22Rv1 (cell line): ENCODE results near the gene TMEM151B.

Experiments used
- ZFX ChIP-seq: fragments of 450-650 bp; IDR thresholded peaks from 2 replicates; pipeline ENCODE4 v1.6.1; 2017; ENCODE audit warnings: antibody characterized with exemption, borderline replicate concordance
- TF ChIP-seq, protein P1 (sequence below): fragments of 450-650 bp; IDR thresholded peaks from 2 replicates; pipeline ENCODE4 v1.5.1; 2017; ENCODE audit warnings: mild to moderate bottlenecking

DNA sequence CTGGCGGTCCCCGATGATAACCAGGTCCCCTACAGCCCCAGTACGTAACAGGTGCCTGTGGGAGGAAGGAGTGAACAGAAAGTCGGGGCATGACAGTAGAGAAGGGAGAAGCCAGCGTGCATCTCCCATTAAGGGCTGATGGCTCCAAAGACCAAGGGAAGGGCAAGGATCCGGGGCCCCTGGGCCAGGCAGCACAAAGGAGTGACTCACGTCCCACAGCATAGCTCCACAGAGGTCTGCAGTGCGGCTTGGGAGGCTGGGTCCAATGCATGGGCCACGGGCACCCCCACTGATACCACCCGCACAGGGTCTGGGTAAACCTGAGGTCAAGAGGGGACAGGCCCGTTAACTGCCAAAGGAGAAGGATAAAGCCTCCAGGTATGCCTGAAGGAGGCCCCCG, 32.6 kb downstream of the TMEM151B start:
- TF ChIP-seq, protein P1, sequence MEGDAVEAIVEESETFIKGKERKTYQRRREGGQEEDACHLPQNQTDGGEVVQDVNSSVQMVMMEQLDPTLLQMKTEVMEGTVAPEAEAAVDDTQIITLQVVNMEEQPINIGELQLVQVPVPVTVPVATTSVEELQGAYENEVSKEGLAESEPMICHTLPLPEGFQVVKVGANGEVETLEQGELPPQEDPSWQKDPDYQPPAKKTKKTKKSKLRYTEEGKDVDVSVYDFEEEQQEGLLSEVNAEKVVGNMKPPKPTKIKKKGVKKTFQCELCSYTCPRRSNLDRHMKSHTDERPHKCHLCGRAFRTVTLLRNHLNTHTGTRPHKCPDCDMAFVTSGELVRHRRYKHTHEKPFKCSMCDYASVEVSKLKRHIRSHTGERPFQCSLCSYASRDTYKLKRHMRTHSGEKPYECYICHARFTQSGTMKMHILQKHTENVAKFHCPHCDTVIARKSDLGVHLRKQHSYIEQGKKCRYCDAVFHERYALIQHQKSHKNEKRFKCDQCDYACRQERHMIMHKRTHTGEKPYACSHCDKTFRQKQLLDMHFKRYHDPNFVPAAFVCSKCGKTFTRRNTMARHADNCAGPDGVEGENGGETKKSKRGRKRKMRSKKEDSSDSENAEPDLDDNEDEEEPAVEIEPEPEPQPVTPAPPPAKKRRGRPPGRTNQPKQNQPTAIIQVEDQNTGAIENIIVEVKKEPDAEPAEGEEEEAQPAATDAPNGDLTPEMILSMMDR, result no peak
- no peak for TF ChIP-seq ZFX
